Stimulated activated CD4-positive, alpha-beta T cell treated with anti-CD3 and anti-CD28 coated beads, TNF-alpha, amount 100 ng/mL, for 48 hours (primary cell): ENCODE data around the gene MCM7.
"Not testable (repeated sequence)": the region's sequence is repeated elsewhere in the genome, so short reads cannot be mapped to it uniquely, and the experiment has no call there.

Experiments
- DNase-seq, 3 donors: peaks; one replicate each; pipeline ENCODE4 v3.0.0-alpha.2; 2020; ENCODE audit warnings: low read depth in 3 of 3

The MCM7 gene

DNA sequence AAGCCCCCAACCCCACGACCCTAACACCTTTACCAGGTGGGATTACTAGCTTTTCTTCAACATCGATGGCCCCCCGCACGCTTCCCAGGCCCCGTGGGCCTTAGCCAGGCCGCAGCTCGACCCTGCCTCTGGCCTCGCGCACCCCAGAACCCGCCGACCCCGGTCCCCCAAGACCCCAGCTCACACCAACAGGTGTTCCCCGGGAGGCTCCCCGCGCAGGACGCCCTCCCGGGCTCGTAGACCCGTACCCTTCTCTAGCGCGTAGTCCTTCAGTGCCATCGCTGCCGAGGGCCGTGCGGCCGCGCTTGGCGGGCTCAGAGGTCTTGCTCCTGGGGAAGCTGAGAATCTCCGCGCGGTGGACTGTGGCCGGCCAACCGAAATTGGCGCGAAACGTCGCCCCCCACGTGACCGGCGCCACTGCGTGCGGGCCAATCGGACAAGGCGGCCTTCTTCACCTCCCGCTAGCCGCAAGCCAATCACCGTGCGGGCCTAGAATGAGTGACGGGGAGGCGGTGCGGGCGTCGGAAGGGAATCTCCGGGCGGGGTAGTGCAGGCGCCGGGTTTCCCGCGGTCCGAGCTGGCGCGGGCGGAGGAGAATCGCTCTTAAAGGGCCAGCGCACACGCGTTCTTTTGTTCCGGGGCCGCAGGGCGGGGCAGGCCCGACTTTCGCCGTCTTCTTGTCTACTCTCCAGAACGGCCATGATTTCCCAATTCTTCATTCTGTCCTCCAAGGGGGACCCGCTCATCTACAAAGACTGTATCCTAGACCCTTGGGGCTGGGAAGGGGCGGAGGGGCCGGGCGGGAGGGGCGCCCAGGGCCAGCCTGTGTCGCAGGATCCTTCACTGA is at the start of gene MCM7, which contains the start of gene AP4M1:
Gene MCM7, minus strand, starts transcription at position 382 of the 847 bp plus-strand sequence. Its CDS starts 103 bp downstream, at position 279.
Gene AP4M1, plus strand, starts transcription at position 628 of the 847 bp plus-strand sequence. Its CDS starts 72 bp downstream, at position 700.
- DNase-seq, result peak; percentile 96 to 98 (median 97)

DNA sequence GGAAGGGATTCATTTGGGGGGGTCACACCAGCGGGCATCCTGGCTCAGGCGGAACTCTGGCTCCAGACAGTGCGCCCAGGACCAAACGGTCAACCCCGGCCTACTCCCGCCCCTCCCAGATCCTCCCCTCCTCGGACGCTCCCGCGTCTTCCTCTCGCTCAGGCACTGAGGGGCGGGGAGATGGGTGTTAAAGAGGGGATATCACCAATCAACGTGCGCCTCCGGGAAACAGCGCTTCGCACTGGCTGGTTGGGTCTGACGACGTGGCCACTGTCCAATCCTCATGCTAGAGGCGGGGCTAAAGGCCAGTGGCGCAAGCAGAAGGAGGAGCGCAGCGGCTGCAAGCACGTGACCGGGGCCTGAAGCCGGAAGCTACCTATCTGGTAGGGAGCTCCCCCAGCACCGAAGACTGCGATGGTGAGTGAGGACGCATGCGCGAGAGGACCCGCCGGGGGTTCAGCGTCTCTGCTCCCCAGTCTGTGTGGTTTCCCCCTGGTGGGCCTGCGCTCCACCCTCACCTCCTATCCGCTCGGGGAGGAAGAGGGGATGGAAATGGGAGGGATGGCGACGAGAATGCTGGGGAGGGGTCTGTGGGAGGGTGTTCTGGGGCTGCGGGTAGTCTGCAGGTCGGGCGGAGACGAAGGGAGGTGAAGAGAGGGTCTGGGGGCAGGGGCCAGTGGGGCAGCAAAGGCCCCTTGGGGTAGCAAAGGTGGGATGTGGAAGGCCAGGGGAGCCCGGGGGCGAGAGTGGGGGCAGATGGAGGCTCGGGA is 47.5 kb upstream of the MCM7 start, which contains the start of gene LAMTOR4:
Gene LAMTOR4, plus strand, starts transcription at position 360 of the 770 bp plus-strand sequence. Its CDS starts 55 bp downstream, at position 415.
- peak; percentile 95 to 98 (median 97) for DNase-seq

DNA sequence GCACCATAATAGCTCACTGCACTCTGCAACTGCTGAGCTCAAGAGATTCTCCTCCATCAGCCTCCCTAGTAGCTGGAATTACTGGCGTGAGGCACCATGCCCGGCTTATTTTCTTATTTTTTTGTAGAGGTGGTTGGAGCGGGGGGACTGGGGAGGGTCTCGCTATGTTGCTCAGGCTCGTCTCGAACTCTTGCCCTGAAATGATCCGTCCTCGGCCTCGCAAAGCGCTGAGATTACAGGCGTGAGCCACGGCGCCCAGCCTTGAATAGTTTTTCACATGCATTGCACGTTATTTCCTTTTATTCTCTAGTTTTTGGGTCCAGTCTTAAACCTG is 47.0 kb upstream of the MCM7 start:
- DNase-seq, result no peak

GRCh38 chr7:100147278-100147677 is 46.1 kb upstream of the MCM7 start:
- no peak for DNase-seq

DNA sequence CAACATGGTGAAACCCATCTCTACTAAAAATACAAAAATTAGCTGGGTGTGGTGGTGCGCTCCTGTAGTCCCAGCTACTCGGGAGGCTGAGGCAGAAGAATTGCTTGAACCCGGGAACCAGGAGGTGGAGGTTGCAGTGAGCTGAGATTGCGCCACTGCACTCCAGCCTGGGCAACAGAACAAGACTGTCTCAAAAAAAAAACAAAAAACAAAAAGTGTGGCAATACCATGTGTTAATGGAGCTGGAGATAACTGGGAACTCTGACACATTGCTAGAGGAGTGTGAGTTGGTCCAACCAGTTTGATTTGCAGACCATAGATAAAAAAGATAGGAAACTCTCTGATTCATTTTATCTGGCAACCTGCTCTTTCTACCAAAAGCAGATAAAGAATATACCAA is 45.2 kb upstream of the MCM7 start:
- DNase-seq, result not testable (repeated sequence)

DNA sequence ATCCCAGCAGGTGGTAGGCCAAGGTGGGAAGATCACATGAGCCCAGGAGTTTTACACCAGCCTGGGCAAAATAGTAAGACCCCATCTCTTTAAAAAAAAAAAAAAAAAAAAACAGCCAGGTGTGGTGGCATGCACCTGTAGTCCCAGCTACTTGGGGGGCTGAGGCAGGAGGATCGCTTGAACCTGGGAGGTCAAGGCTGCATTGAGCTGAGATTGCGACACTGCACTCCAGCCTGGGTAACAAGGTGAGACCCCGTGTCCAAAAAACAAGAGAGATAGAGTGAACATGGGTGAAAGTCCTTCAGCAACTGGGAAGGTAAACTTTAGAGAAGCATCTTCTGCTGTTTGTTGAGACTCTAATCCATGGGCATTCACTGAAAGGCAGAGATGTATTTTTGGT is 41.3 kb upstream of the MCM7 start:
- DNase-seq, result no peak

GRCh38 chr7:100141555-100141949 is 40.4 kb upstream of the MCM7 start:
- DNase-seq, result no peak

DNA sequence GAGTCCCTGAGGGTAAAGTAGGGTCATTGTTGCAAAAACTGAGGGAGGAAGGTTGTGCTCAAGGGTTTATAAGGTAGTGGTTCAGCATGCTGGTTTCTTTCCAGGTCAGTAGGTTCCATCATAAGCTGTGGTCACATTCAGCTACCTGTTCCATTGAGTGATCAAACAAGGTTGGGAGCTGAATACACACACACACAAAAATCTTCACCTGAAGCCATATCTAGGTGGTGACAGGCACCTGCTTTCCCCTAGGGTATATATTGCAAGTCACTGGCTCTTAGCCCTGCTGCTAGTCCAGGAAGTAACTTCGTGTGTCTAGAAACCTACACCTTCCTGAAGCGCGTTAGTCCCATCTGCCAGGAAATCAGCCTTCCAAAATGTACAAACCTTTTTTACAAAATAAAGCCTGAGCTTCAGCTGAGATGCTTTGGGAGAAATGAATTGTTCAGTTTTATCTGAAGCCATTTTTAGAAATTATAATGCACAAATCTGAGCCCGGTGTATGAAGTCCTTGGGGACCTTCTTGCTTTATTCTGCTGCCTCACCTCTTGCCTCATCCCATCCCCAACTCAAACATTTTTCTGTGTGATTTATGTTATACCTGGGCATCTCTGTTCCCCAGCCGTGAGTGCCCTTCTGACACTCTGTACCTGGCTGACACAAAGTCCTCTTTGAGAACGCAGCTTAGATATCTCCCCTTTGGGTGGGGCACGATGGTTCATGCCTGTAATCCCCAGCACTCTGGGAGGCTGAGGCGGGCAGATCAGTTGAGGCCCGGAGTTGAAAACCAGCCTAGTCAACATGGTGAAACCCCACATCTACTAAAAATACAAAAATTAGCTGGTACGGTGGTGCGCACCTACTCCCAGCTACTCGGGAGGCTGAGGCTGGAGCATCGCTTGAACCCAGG is 36.9 kb upstream of the MCM7 start:
- DNase-seq, result no peak

GRCh38 chr7:100132697-100133151 is 31.5 kb upstream of the MCM7 start:
- DNase-seq, result peak in 1 of 3 donors; percentile 58

GRCh38 chr7:100132126-100132525 is 30.9 kb upstream of the MCM7 start:
- DNase-seq, result no peak

DNA sequence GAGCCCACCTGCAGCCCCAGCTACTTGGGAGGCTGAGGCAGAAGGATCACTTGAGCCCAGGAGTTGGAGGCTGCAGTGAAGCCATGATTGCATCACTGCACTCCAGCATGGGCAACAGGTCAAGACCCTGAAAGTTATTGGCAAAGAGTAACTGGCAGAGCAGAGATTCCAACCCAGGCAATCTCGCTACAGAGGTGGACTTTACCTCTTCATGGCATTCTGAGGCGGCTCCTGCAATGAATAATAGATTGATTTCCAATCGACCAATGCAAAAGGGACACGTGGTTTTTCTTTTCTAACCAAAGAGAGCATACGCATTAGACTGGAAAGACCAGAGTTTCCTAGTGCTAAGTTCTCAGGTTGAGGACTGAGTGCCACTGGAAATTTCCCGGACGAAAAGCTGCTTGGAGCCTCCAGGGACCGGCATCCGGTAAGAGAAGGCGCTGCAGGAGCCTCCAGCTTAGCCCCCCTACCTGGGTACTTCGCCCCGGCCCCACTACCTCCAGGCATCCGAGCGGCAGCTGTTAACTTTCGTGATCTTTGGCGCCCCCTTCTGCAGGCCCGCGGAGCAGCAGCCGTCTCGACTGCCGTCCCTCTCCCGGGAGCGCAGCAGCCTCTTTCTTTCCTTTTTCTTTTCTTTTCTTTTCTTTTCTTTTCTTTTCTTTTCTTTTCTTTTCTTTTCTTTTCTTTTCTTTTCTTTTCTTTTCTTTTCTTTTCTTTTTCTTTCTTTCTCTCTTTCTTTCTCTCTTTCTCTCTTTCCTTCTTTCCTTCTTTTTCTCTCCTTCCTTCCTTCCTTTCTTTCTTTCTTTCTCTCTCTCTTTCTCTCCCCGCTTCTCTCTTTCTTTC is 29.6 kb upstream of the MCM7 start:
- DNase-seq, result peak; percentile 59 to 88 (median 75)

- DNase-seq, result not testable (repeated sequence)
Observed at GRCh38 chr7:100130220-100130607, 29.0 kb upstream of the MCM7 start.

DNA sequence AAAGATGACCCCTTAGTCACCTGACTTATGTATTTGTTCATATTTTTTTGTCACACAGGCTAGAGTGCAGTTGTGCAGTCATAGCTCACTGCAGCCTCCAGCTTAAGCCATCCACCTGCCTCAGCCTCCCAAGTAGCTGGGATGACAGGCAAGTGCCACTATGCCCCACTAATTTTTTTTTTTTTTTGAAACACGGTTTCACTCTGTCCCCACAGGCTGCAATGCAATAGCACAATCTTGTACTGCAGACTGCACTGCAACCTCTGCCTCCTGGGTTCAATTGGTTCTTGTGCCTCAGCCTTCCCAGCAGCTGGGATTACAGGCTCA is 27.4 kb upstream of the MCM7 start:
- DNase-seq, result no peak

DNA sequence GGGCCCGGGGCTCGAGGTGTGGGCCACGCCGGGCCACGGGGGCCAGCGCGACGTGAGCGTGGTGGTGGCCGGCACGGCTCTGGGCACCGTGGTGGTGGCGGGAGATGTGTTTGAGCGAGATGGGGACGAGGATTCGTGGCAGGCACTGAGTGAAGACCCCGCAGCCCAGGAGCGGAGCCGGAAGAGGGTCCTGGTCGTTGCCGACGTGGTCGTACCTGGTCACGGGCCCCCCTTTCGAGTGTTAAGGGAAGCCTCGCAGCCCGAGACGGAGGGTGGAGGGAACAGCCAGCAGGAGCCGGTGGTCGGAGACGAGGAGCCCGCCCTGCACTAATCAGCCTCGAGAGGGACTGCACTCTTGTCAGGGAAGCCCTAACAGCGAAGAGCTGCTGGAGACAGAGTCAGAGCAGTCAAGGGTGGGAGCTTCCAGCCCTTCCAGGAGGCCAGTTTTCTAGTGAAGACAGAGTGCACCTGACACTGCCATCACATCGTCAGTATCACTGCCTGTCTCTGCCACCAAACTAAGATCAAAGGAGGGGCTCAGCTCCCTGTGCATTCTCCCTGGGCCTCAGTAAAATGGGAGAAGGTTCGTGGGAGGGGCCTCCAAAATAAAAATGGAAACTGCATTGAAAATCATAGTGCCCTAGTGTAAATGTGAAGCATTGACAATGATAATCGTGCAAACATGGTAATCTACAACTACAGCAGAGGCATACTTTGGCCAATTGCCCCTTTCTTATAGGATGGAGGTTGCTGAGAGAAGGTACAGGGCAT is 26.9 kb upstream of the MCM7 start:
- no peak for DNase-seq

DNA sequence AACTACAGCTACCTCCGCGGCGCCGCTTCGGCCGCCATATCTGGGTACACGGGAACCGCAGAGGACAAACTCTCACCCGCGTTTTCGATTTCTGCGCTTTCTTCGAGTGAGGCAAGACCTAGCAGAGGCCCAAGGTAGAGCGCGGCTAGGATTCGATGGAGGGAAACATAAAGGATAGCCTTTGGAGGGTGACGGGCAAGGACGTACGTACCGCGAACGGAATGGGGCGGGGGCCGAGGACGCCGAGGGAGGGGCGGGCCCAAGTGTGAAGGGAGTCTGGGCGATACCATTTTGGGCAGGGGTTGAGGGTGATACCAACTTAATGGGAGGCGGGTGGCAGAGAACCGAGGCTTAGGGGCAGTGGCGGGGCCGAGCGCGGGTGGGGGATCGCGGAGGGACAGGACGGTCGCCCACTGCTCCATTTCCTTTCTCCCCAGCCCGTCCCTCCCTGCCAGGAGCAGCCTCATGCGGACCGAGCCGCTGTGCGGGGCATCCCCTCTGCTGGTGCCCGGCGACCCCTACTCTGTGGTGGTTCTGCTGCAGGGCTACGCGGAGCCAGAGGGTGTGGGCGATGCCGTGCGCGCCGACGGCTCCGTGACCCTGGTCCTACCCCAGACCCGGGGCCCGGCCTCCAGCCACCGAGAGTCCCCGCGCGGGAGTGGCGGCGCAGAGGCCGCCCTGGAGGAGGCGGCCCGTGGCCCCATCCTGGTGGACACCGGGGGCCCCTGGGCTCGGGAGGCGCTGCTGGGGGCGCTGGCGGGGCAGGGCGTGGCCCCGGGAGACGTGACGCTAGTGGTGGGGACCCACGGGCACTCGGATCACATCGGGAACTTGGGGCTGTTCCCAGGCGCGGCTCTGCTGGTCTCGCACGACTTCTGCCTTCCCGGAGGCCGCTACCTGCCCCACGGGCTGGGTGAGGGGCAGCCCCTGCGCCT is 26.0 kb upstream of the MCM7 start, which contains the start of gene MBLAC1:
Gene MBLAC1, plus strand, starts transcription at position 37 of the 935 bp plus-strand sequence. Its CDS starts 429 bp downstream, at position 466.
- DNase-seq, result peak; percentile 80 to 91 (median 84)

GRCh38 chr7:100126239-100126930 is 25.2 kb upstream of the MCM7 start:
- no peak for DNase-seq

- DNase-seq, result no peak
Observed at GRCh38 chr7:100124301-100125230, 23.4 kb upstream of the MCM7 start.
